SHP77 treated with DMSO at 0.1 percent for 48 hours (cell line): ENCODE measurements around the gene MFAP1.

Source experiments
- DNase-seq: peaks from one replicate; lab custom pipeline; 2025; lab: John Stamatoyannopoulos, UW

The MFAP1 gene

GRCh38 chr15:43776101-43776717, 48.3 kb downstream of the MFAP1 start:
- DNase-seq: no peak

GRCh38 chr15:43775411-43775965, 49.0 kb downstream of the MFAP1 start:
- peak; percentile 40 for DNase-seq

- no peak for DNase-seq
Measured at GRCh38 chr15:43774062-43774461, 50.4 kb downstream of the MFAP1 start.

- DNase-seq: no peak
Measured at GRCh38 chr15:43772624-43773023, 51.9 kb downstream of the MFAP1 start.

- no peak for DNase-seq
Measured at GRCh38 chr15:43771816-43772215, 52.7 kb downstream of the MFAP1 start.

GRCh38 chr15:43769584-43770228, 54.8 kb downstream of the MFAP1 start:
- peak; percentile 6 for DNase-seq

- DNase-seq: no peak
Measured at GRCh38 chr15:43763819-43764446, 60.6 kb downstream of the MFAP1 start.

- no peak for DNase-seq
Measured at GRCh38 chr15:43762824-43763223, 61.7 kb downstream of the MFAP1 start.
